ENCODE measurements around the gene ISCA1. TPM values are rescaled to one million over a fixed set of nuclear protein-coding genes. Genes with fewer than 3 reads are reported as not detected.
"Not testable (repeated sequence)": the region's sequence is repeated elsewhere in the genome, so short reads cannot be mapped to it uniquely, and the experiment has no call there.

The ISCA1 gene
- total and polyA plus RNA-seq, 5 experiments from 2014 or later, result 36.7 to 57.7 (median 41.4) TPM

DNA sequence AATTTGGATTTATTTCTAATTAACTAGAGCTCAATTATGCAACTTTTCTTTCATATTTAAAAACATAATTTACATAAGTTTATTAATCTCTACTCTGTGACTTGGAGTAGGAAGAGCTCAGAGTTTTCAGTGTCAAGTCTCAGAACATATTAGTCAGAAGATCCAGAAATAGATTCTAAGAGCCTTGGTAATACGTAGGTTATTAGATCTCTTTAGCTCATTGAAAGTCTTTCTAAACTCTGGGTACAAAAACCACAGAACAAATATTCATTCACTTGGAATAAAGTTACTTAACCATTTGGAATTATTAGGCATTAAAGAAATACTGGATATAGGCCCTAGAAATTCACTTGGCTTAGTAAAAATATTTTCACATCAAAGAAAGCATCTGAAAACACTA lies 26.3 kb upstream of the ISCA1 start:
- Mint-ChIP-seq H3K36me3 (peaks cover 17 to 86% (median 34%) of the 10 kb centered on the region in 3 donors), H3K4me3 (no peak overlapping the region), H3K4me1 (peaks cover 5 to 9% (median 8%) of the 10 kb centered on the region in 4 donors), H3K27ac (no peak overlapping the region), H3K9me3 (peaks cover 0 to 3% (median 0%) of the 10 kb centered on the region in 9 donors), H3K27me3 (no peaks in the 10 kb centered on the region)
- no peak for ATAC-seq
- POLR2A ChIA-PET, result no interaction called here
- no peak for DNase-seq

DNA sequence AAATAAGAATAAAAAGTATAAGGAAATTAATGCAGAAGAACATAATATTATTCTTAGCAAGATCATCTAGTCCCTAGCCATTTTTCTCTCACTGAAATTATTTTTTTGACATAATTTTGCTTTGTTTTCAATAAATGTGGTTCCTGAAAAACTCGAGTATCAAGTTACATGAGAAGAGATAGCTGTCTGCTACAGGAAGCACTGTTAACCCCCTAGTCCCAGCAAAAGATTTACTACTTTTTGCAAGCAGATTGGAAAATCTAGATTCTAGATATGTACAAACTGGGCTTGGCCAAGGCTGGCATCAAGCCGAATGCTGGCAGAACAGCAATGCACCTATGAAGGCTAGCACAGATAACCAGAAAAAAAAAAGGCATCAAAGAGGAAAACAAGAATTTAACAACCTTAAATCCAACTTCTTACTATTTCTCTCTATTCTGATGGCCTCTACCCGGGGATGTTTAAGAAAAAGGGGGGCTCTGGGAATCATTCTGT lies 21.9 kb upstream of the ISCA1 start:
- Mint-ChIP-seq H3K9me3 (no peaks in the 10 kb centered on the region), H3K4me3 (peak overlapping the region in 1 of 10 donors; percentile 13), H3K27me3 (no peaks in the 10 kb centered on the region), H3K27ac (peak overlapping the region in 6 of 10 donors; percentile 43 to 85 (median 68)), H3K4me1 (peaks cover 11 to 19% (median 16%) of the 10 kb centered on the region in 4 donors), H3K36me3 (peaks cover 0 to 84% (median 28%) of the 10 kb centered on the region in 3 donors)
- POLR2A ChIA-PET, result interaction anchor here (1.5 kb wide), 1 partner anchor 22 kb away, joined by 5 read pairs; the partner anchor contains the start of gene ISCA1
- no peak for ATAC-seq
- DNase-seq, result no peak

DNA sequence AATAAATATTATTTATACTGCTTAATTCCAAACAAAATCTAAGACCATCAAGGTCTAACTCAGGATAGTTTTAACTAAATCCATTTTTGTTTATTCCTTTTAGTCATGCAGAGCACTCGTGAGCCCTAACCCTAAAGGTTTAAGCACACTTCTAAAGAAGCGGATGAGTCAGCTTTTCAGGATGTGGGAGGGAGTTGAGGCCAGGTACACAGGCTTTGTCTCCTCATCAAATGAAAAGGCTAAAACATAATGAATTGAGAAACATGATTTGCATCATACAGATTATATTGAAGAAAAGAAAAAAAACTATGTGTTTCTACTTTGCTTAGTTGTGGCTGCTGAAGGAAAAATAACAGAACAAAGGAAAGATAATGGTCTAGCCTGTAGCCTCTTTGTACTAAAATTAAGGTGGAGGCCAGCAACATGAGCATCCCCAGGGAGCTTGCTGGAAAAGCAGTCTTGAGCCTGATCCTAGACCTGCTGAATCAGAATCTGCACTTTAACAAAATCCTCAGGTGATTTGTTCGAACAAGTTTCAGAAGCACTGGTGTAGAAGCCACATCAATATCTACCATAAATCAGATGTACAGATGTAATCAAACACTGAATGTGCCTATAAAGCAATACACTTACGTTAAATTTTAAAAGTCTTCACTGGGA lies 21.1 kb upstream of the ISCA1 start:
- Mint-ChIP-seq H3K4me3 (peak overlapping the region in 5 of 10 donors; percentile 24 to 60 (median 46)), H3K9me3 (no peaks in the 10 kb centered on the region), H3K4me1 (peaks cover 11 to 19% (median 16%) of the 10 kb centered on the region in 4 donors), H3K36me3 (peaks cover 0 to 89% (median 27%) of the 10 kb centered on the region in 3 donors), H3K27ac (peak overlapping the region in 9 of 10 donors; percentile 20 to 85 (median 75)), H3K27me3 (no peaks in the 10 kb centered on the region)
- ATAC-seq (peak; percentile 91 to 97), DNase-seq (peak in 5 of 10 donors; percentile 13 to 63 (median 22))
- POLR2A ChIA-PET, result interaction anchor here (1.5 kb wide), 1 partner anchor 21 kb away, joined by 5 read pairs; the partner anchor contains the start of gene ISCA1

DNA sequence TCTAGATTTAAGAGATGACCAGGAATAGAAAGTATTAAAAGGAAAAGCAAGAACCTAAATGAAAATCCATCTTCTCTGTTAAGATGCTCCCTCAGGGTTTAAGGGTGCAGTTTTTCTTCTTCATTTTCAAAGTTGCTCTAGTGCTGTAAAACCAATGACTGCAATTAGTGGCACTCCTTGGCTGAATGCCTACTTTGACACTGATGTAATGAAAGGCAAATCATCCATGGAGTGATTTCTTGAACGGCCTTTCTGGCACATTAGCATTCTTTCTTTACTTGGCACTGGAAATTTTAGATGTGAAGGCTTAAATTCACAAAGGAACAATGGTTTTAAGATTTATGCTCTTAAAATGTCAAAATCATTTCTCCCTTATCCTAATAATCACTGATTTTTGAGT lies 19.3 kb upstream of the ISCA1 start:
- POLR2A ChIA-PET, result no interaction called here
- peaks cover 0 to 88% (median 25%) of the 10 kb centered on the region in 3 donors for H3K36me3 Mint-ChIP-seq
- no peaks in the 10 kb centered on the region for H3K9me3 Mint-ChIP-seq
- H3K4me3 Mint-ChIP-seq, result no peak overlapping the region
- H3K27me3 Mint-ChIP-seq, result no peaks in the 10 kb centered on the region
- H3K4me1 Mint-ChIP-seq, result peaks cover 15 to 23% (median 17%) of the 10 kb centered on the region in 4 donors
- H3K27ac Mint-ChIP-seq, result peak overlapping the region in 4 of 10 donors; percentile 26 to 63 (median 44)
- no peak for DNase-seq
- no peak for ATAC-seq

DNA sequence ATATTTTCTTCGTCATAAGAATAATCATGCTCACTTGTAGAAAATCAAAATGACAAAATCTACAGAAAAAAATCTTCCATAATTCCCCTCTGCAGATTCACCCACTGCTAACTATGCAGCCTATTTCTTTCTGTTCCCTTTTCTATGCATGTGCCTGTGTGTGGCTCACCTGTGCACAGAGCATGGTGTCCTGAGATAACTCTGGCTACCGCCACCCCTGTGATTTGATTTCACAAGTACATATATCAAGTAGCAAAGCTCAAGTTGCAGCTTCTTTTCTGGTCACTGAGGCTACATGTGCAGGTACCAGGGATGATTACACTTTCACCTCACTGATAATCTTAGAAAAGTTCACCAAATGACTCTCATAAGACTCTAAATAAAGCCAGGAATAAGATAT lies 18.4 kb upstream of the ISCA1 start:
- Mint-ChIP-seq H3K27me3 (no peaks in the 10 kb centered on the region), H3K4me3 (no peak overlapping the region), H3K27ac (peak overlapping the region in 7 of 10 donors; percentile 17 to 64 (median 49)), H3K9me3 (no peaks in the 10 kb centered on the region), H3K36me3 (peaks cover 0 to 87% (median 22%) of the 10 kb centered on the region in 3 donors), H3K4me1 (peaks cover 15 to 23% (median 18%) of the 10 kb centered on the region in 4 donors)
- ATAC-seq, result no peak
- no peak for DNase-seq
- POLR2A ChIA-PET, result no interaction called here

DNA sequence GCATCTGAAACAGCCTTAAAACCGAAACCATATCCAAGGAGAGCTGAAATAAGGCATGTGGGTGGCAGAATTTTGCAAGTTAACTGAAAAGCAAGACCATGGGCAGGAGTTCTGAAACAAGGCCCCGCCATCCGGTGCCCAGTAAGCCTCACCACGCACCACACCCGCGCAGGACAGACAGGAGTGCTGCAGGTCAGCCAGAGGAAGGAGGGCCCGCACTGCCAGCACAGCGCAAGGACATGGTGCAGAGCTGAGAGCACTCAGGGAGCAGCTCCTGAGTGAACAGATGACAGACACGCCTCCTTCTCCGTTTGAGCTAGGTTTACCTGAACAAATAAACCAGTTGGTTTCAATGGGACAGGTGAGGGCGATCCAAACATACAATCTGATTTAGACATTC lies 16.5 kb upstream of the ISCA1 start:
- DNase-seq (no peak), ATAC-seq (no peak)
- POLR2A ChIA-PET, result no interaction called here
- Mint-ChIP-seq H3K36me3 (peaks cover 0 to 84% (median 23%) of the 10 kb centered on the region in 3 donors), H3K9me3 (no peaks in the 10 kb centered on the region), H3K4me3 (no peak overlapping the region), H3K27me3 (no peaks in the 10 kb centered on the region), H3K4me1 (peaks cover 9 to 16% (median 14%) of the 10 kb centered on the region in 4 donors), H3K27ac (peak overlapping the region in 6 of 10 donors; percentile 17 to 76 (median 44))

DNA sequence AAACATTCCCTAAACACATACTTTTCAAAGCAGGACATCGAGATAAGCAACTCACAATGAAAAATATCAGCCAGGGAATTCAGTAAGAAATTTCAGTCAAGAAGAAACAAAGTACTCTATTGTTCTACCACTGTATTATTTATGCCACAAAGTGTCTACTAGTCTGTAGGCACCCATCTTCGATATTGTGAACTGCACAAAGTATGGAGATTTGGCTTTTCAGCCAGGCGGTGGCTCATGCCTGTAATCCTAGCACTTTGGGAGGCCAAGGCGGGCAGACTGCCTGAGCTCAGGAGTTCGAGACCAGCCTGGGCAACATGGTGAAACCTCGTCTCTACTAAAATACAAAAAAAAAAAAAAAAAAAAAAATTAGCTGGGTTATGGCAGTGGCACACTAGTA lies 8.0 kb upstream of the ISCA1 start:
- H3K27me3 Mint-ChIP-seq, H3K4me1 Mint-ChIP-seq, ATAC-seq, H3K4me3 Mint-ChIP-seq, H3K9me3 Mint-ChIP-seq, POLR2A ChIA-PET, DNase-seq, H3K27ac Mint-ChIP-seq: not testable (repeated sequence)
- peaks cover 0 to 48% (median 4%) of the 10 kb centered on the region in 3 donors for H3K36me3 Mint-ChIP-seq

DNA sequence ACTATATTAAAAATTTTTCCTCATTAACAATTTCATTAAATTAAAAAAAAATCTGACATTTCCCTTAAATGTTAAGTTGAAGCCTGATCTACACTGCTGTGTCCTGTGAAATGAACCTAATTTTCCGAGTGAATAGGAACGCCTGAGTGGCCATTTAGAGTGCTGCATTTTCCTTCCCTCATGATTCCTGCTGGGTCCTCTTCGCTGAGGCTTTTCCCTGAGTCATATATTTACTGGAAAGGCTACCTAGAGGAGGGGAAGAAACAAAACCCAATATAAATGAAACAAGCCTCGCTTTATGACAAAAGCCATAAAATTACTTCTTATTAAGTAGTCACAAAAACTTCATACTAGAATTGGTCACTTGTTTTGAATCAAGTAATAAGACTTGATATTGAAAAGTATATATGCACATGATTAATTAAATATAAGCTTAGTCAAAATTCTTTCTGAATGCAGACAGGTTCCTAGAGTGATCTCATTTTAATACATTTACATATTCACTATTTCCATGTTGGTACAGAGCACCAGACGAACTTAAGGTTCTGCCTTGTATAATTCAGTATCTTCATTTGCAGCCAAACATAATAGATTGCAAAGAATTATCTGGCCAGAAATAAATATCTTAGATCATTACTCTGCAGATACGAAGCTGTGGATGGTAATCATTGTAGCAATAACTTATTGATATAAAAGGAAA lies 6.3 kb upstream of the ISCA1 start:
- Mint-ChIP-seq H3K36me3 (peaks cover 0 to 35% (median 2%) of the 10 kb centered on the region in 3 donors), H3K4me1 (peaks cover 0 to 4% (median 2%) of the 10 kb centered on the region in 4 donors), H3K9me3 (no peaks in the 10 kb centered on the region), H3K4me3 (no peak overlapping the region), H3K27ac (peak overlapping the region in 1 of 10 donors; percentile 29), H3K27me3 (no peaks in the 10 kb centered on the region)
- POLR2A ChIA-PET, result no interaction called here
- no peak for ATAC-seq
- DNase-seq, result no peak

DNA sequence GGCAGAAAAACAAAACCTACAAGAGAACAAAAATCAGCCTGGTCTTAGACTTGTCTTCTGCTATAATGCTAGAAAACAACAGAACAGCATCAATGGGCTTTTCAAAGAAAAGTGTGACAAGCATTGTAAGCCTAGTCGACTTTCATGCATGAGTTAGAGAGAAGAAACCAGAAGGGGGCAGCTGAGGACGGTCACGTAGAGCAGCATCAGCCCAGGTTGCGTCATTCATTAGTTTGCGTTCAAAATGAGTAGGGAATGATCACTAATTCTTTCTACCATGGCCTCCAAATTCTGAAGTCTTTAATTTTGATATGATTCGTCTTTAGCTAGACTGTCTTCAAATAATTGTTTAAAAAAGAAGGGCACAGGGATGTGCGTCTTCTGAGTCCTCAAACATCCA lies 4.7 kb upstream of the ISCA1 start:
- DNase-seq (peak in 1 of 10 donors; percentile 16), ATAC-seq (no peak)
- H3K36me3 Mint-ChIP-seq, result peaks cover 0 to 30% (median 2%) of the 10 kb centered on the region in 3 donors
- H3K4me3 Mint-ChIP-seq, result no peak overlapping the region
- no peaks in the 10 kb centered on the region for H3K9me3 Mint-ChIP-seq
- POLR2A ChIA-PET, result interaction anchor here (1.0 kb wide), 1 partner anchor 12 kb away, joined by 3 read pairs; no protein-coding TSS in a partner anchor
- no peaks in the 10 kb centered on the region for H3K27me3 Mint-ChIP-seq
- H3K4me1 Mint-ChIP-seq, result peaks cover 5 to 14% (median 10%) of the 10 kb centered on the region in 4 donors
- H3K27ac Mint-ChIP-seq, result peak overlapping the region in 3 of 10 donors; percentile 20 to 48 (median 39)

DNA sequence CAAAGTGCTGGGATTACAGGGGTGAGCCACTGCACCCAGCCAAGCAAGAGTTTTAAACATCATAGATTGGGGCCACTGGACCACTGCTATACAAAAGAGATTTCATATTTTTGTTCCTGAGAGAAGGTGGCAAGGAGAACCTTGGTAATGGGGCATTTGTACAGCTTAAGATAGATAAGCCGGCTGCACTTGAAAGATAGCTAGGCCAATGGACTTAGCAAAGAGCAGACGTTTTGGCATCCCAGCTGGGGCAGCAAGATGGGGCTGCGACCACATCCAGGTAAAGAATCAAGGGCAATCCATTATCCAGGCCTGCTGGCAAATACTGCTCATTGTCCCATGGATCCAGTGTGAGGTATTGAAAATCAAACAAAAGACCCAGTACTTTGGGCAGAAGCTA lies 3.9 kb upstream of the ISCA1 start:
- Mint-ChIP-seq H3K27ac (peak overlapping the region in 6 of 10 donors; percentile 15 to 68 (median 38)), H3K36me3 (peaks cover 0 to 30% (median 2%) of the 10 kb centered on the region in 3 donors), H3K9me3 (no peaks in the 10 kb centered on the region), H3K4me3 (no peak overlapping the region), H3K27me3 (no peaks in the 10 kb centered on the region), H3K4me1 (peaks cover 6 to 17% (median 13%) of the 10 kb centered on the region in 4 donors)
- ATAC-seq (no peak), DNase-seq (no peak)
- POLR2A ChIA-PET, result interaction anchor here (1.0 kb wide), 1 partner anchor 11 kb away, joined by 3 read pairs; no protein-coding TSS in a partner anchor

DNA sequence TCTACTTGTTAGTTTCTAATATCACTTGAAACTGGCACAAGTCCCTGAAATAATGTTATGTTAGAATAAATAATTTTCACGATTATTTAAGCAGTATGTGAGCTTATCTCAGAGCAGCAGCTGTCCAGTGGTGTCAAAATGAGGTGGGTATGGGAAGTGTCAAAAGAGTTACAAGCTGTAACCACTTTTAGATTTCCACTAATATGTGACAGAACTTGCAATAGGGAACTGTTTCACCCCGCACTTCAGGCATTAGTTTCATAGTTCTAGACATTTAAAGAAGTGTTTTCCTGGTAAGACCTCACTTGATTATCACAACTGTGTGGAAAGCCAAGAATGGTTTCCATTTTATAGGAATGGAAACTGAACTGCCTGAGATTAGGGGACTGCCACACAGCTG lies 2.9 kb upstream of the ISCA1 start:
- Mint-ChIP-seq H3K36me3 (peaks cover 0 to 26% (median 2%) of the 10 kb centered on the region in 3 donors), H3K4me3 (no peak overlapping the region), H3K27ac (peak overlapping the region in 5 of 10 donors; percentile 15 to 69 (median 40)), H3K27me3 (no peaks in the 10 kb centered on the region), H3K4me1 (peaks cover 11 to 27% (median 23%) of the 10 kb centered on the region in 4 donors), H3K9me3 (no peaks in the 10 kb centered on the region)
- DNase-seq (no peak), ATAC-seq (no peak)
- POLR2A ChIA-PET, result no interaction called here

DNA sequence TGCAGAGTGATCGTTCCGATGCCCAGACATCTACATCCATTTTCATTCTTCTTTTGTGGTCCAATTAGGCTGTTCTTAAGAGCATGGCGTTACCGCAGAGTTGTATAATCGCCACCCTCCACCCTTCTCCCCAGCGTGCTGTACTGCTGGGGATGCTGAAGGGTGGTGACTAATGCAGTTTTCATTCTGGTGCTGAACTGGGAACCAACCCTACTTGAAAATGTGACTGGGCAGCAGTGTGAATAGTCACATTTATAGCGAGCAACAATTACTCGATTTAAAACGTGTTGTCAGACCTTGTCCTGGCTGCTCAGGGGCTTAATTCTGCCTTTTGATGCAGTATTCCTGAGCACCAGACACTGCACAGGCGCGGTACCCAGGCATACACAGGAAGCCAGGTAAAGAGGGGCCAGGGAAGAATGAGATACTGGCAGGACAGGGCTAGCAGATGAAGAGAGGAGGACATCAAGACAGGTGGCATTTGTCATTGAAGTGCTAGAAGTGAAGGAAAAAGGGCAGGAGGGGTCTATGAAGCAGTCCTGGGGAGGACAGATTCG lies 719 bp upstream of the ISCA1 start:
- POLR2A ChIA-PET, result interaction anchor here (0.8 to 1.4 kb wide), 9 partner anchors 12 to 341 kb away, joined by 3 to 14 read pairs (median 5); partner anchors contain the start of gene TUT7
- peaks cover 0 to 24% (median 5%) of the 10 kb centered on the region in 3 donors for H3K36me3 Mint-ChIP-seq
- H3K4me3 Mint-ChIP-seq, result peak overlapping the region; percentile 89 to 96 (median 94)
- H3K9me3 Mint-ChIP-seq, result no peaks in the 10 kb centered on the region
- peak overlapping the region; percentile 94 to 100 (median 98) for H3K27ac Mint-ChIP-seq
- peaks cover 24 to 44% (median 39%) of the 10 kb centered on the region in 4 donors for H3K4me1 Mint-ChIP-seq
- DNase-seq (no peak), ATAC-seq (peak in 1 of 2 donors; percentile 59)
- no peaks in the 10 kb centered on the region for H3K27me3 Mint-ChIP-seq

Measured in naive thymus-derived CD8-positive, alpha-beta T cell (primary cell).